Fibroblast of villous mesenchyme (primary cell): ENCODE measurements around the gene DENND1C. TPM values are rescaled to one million over a fixed set of nuclear protein-coding genes. Genes with fewer than 3 reads are reported as not detected.

Source experiments
- DNase-seq: peaks from one replicate; pipeline ENCODE4 v3.0.0-alpha.2; 2010; ENCODE audit warnings: low read depth
- H3K4me3 ChIP-seq: 2 replicates; pipeline ENCODE4 v1.5.1; 2011; ENCODE audit warnings: low read depth, mild to moderate bottlenecking, low read length
- total RNA-seq: library from RNA; depleted of rRNA; stranded (reverse); fragments of >200 nt; gene quantifications from 2 replicates; pipeline ENCODE4 v1.2.3, GENCODE V29; 2012
- TF ChIP-seq, protein P1 (sequence below): IDR thresholded peaks from 2 replicates; pipeline ENCODE4 v1.5.1; 2012; ENCODE audit warnings: low read depth, mild to moderate bottlenecking, low read length; ENCODE audit not compliant: insufficient read depth

Gene DENND1C, protein sequence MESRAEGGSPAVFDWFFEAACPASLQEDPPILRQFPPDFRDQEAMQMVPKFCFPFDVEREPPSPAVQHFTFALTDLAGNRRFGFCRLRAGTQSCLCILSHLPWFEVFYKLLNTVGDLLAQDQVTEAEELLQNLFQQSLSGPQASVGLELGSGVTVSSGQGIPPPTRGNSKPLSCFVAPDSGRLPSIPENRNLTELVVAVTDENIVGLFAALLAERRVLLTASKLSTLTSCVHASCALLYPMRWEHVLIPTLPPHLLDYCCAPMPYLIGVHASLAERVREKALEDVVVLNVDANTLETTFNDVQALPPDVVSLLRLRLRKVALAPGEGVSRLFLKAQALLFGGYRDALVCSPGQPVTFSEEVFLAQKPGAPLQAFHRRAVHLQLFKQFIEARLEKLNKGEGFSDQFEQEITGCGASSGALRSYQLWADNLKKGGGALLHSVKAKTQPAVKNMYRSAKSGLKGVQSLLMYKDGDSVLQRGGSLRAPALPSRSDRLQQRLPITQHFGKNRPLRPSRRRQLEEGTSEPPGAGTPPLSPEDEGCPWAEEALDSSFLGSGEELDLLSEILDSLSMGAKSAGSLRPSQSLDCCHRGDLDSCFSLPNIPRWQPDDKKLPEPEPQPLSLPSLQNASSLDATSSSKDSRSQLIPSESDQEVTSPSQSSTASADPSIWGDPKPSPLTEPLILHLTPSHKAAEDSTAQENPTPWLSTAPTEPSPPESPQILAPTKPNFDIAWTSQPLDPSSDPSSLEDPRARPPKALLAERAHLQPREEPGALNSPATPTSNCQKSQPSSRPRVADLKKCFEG
- total RNA-seq: not detected in 2 replicates

DNA sequence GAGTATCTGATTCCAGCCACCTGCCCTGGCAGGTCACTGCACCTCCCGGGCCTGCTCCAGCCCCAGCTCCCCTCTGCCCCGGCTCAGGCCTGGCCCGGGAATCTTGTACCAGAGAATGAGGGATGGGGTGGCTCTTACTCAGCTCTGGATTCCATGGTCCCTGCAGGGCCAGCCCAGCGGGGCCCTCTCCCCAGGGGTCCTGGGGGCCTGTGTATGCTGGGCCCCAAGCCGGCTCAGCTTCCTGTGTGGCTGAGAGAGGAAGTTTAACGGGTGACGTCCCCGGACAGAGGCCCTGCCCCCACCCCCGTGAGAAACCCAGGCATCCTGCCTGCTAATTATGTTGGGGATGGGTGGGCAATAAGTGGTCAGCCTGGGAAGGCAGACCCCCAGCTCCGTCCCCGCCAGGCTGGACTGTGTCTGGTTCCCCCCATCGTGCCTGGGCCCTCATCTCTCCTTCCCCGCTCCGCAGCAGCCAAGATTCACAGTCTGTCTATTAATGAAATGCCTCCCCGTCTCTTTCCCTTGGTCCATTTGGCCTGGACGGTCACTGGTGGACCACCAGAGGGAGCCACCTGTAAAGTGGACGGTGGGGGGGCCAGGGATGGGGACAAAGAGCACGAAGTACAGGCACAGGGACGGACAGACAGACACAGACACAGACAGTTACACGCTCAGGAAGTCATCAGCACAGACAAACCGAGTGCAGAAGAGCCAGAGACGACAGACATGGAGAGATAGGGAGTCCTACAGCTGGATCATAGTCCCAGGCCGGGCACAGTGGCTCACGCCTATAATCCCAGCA is at the start of gene DENND1C:
DENND1C (minus strand) TSS at position 247 of the 802 bp plus-strand sequence; CDS start at position 155, 92 bp downstream.
- H3K4me3 ChIP-seq: no peak within 1 kb of the TSS
- TF ChIP-seq, protein P1, sequence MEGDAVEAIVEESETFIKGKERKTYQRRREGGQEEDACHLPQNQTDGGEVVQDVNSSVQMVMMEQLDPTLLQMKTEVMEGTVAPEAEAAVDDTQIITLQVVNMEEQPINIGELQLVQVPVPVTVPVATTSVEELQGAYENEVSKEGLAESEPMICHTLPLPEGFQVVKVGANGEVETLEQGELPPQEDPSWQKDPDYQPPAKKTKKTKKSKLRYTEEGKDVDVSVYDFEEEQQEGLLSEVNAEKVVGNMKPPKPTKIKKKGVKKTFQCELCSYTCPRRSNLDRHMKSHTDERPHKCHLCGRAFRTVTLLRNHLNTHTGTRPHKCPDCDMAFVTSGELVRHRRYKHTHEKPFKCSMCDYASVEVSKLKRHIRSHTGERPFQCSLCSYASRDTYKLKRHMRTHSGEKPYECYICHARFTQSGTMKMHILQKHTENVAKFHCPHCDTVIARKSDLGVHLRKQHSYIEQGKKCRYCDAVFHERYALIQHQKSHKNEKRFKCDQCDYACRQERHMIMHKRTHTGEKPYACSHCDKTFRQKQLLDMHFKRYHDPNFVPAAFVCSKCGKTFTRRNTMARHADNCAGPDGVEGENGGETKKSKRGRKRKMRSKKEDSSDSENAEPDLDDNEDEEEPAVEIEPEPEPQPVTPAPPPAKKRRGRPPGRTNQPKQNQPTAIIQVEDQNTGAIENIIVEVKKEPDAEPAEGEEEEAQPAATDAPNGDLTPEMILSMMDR: peak; percentile 48
- DNase-seq: no peak

DNA sequence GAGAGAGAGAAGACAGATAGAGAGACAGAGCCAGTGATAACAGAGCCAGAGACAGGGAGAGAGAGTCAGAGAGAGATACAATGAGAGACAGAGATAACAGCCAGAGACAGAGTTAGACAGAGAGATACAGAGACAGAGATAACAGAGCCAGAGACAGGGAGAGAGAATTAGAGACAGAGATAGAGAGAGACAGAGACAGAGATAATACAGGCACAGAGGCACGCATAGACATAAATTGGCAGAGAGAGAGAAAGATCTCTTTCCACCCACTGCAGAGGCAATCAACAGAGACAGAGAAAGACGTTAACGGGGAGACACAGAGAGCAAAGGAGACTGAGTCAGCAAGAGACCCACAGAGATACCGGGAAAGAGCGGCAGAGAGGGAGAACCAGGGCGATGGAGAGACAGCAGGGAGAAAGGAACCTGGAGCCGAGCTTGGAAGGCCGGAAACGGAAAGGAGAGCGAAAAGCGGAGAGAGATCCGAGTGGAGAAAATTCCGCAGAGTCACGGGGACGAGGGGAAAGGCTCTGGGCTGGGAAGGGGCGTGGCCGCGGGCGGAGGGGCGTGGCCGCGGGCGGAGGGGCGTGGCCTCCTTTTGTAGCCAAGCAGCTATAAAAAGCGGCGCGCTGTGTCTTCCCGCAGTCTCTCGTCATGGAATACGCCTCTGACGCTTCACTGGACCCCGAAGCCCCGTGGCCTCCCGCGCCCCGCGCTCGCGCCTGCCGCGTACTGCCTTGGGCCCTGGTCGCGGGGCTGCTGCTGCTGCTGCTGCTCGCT is 49.0 kb upstream of the DENND1C start, which contains the start of gene TNFSF9:
TNFSF9 (plus strand) TSS at position 641 of the 777 bp plus-strand sequence; CDS start at position 652, 11 bp downstream.
- TF ChIP-seq, protein P1: no peak
- H3K4me3 ChIP-seq: peak within 1 kb of the TSS; percentile 68
- DNase-seq: peak; percentile 78

DNA sequence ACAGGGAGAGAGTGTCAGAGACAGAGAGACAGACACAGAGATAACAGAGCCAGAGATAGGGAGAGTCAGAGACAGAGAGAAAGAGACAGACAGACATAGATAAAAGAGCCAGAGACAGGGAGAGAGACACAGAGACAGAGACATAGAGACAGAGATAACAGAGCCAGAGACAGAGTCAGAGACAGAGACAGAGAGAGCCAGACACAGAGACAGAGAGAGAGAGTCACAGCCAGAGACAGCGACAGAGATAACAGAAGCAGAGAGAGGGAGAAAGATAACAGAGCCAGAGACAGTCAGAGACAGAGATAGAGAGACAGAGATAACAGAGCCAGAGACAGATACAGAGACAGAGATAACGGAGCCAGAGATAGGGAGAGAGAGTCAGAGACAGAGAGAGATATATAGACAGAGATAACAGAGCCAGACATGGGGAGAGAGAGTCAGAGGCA is 48.4 kb upstream of the DENND1C start:
- peak overlapping the region; percentile 68 for H3K4me3 ChIP-seq
- TF ChIP-seq, protein P1: no peak
- no peak for DNase-seq

DNA sequence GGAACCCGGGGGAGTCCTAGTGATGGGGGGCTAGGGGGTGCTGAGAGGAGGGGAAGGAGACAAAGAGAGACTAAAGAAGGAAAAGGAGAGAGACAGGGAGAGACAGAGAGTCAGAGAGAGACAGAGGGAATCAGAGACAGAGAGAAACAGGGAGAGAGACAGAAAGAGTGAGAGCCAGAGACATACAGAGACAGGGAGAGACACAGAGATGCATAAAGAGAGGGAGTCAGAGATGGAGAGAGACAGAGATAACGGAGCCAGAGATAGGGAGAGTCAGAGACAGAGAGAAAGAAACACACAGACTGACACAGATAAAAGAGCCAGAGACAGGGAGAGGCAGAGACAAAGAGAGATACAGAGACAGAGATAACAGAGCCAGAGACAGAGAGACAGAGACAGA is 47.8 kb upstream of the DENND1C start:
- DNase-seq: no peak
- TF ChIP-seq, protein P1: no peak
- H3K4me3 ChIP-seq: no peak overlapping the region

DNA sequence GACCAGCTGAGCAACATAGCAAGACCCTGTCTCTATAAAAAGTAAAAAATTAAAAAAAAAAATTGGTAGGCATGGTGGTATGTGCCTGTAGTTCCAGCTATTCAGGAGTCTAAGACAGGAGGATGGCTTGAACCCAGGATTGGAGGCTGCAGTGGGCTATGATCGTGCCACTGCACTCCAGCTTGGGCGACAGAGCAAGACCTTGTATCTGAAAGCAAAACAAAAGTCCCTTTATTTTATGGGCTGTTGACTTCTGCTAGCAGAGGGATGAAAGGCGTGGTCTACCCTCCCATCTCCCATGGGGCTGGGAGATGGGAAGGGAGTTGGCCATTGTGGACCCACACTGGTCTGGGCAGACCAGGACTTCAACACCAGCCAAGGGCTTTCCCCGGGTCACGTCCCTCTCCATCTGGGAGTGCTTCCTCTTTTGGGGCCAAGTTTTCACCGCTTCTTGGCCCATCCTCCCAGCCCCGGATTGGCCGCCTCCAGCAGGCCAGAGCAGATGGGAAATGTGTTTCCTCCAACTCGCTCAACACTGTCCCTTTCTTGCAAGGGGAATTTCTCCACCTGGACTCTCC is 47.0 kb upstream of the DENND1C start:
- no peak for DNase-seq
- no peak overlapping the region for H3K4me3 ChIP-seq
- TF ChIP-seq, protein P1: no peak
